Measurements from ENCODE around the gene DIAPH2.

Gene DIAPH2

GRCh38 chrX:97030463-97030862 lies 345.8 kb downstream of the DIAPH2 start:
- no peak overlapping the region for H3K4me3 ChIP-seq (ENCODE audit: low read length)
- no peak overlapping the region for H3K27ac ChIP-seq (ENCODE audit: low read length)

DNA sequence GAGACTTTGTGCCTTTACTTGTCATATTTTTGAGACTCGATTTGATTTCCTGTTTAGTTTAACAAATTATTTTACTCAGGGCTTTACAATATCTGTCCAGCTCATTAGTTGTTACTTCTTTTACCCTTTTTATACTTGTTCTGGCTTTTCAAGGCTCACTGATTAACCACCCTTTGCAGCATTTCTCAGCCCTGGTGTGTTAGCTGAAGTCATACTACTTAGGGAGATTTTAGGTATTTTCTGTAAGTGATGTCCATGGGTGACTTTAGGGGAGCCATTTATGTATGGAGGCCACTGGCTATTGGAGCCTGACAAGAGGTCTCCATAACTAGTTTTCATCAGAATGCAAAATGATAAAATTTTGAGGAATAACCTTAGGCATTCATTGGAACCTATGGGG lies 346.3 kb downstream of the DIAPH2 start:
- Histone ChIP-seq H3K27me3 (replicated peaks; ENCODE audit: insufficient read depth, low read length) (no peaks in the 10 kb centered on the region), H3K27ac (ENCODE audit: low read length) (no peak overlapping the region), H3K9ac (ENCODE audit: low read length) (no peak overlapping the region), H3K79me2 (ENCODE audit: low read length) (no peaks in the 10 kb centered on the region), H3F3A (ENCODE audit: insufficient read depth, low read length) (no peaks in the 10 kb centered on the region), H3K4me3 (ENCODE audit: low read length) (no peak overlapping the region), H3K9me2 (replicated peaks; ENCODE audit: insufficient read depth, low read length) (no peaks in the 10 kb centered on the region), H3K9me3 (replicated peaks; ENCODE audit: insufficient read depth, low read length) (no peaks in the 10 kb centered on the region), H2AFZ (ENCODE audit: low read length) (no peak overlapping the region), H3K4me1 (ENCODE audit: low read length) (no peaks in the 10 kb centered on the region), H4K20me1 (ENCODE audit: insufficient read depth, low read length) (no peaks in the 10 kb centered on the region), H3K36me3 (replicated peaks; ENCODE audit: insufficient read depth, low read length) (no peaks in the 10 kb centered on the region), H3K4me2 (ENCODE audit: low read depth, low read length) (no peak overlapping the region)
- no peak for DNase-seq
- TF ChIP-seq CTCF (IDR thresholded peaks at IDR 0.05; ENCODE audit: low read length) (no peak), EZH2phosphoT487 (IDR thresholded peaks at IDR 0.05; ENCODE audit: low read length) (no peak), EZH2 (optimal IDR thresholded peaks at IDR 0.05; ENCODE audit: low read depth, low read length) (no peak)

More at GRCh38 chrX:97030463-97030862, 345.8 kb downstream of the DIAPH2 start:
- Histone ChIP-seq H3K4me1 (ENCODE audit: low read length) (no peaks in the 10 kb centered on the region), H3K9me3 (replicated peaks; ENCODE audit: insufficient read depth, low read length) (no peaks in the 10 kb centered on the region), H4K20me1 (ENCODE audit: insufficient read depth, low read length) (no peaks in the 10 kb centered on the region), H3K4me2 (ENCODE audit: low read depth, low read length) (no peak overlapping the region), H3F3A (ENCODE audit: insufficient read depth, low read length) (no peaks in the 10 kb centered on the region), H3K36me3 (replicated peaks; ENCODE audit: insufficient read depth, low read length) (no peaks in the 10 kb centered on the region), H3K9me2 (replicated peaks; ENCODE audit: insufficient read depth, low read length) (no peaks in the 10 kb centered on the region), H2AFZ (ENCODE audit: low read length) (no peak overlapping the region), H3K9ac (ENCODE audit: low read length) (no peak overlapping the region), H3K79me2 (ENCODE audit: low read length) (no peaks in the 10 kb centered on the region), H3K27me3 (replicated peaks; ENCODE audit: insufficient read depth, low read length) (no peaks in the 10 kb centered on the region)
- no peak for DNase-seq
- TF ChIP-seq CTCF (IDR thresholded peaks at IDR 0.05; ENCODE audit: low read length) (no peak), EZH2phosphoT487 (IDR thresholded peaks at IDR 0.05; ENCODE audit: low read length) (no peak)

- Histone ChIP-seq H3K4me3 (ENCODE audit: low read length) (no peak overlapping the region), H2AFZ (ENCODE audit: low read length) (no peak overlapping the region), H3K27ac (ENCODE audit: low read length) (no peak overlapping the region), H3K9ac (ENCODE audit: low read length) (no peak overlapping the region), H3K79me2 (ENCODE audit: low read length) (no peaks in the 10 kb centered on the region), H3K4me1 (ENCODE audit: low read length) (no peaks in the 10 kb centered on the region), H4K20me1 (ENCODE audit: insufficient read depth, low read length) (no peaks in the 10 kb centered on the region), H3K4me2 (ENCODE audit: low read depth, low read length) (no peak overlapping the region), H3F3A (ENCODE audit: insufficient read depth, low read length) (no peaks in the 10 kb centered on the region), H3K27me3 (replicated peaks; ENCODE audit: insufficient read depth, low read length) (no peaks in the 10 kb centered on the region), H3K9me2 (replicated peaks; ENCODE audit: insufficient read depth, low read length) (no peaks in the 10 kb centered on the region), H3K9me3 (replicated peaks; ENCODE audit: insufficient read depth, low read length) (no peaks in the 10 kb centered on the region), H3K36me3 (replicated peaks; ENCODE audit: insufficient read depth, low read length) (no peaks in the 10 kb centered on the region)
- TF ChIP-seq CTCF (IDR thresholded peaks at IDR 0.05; ENCODE audit: low read length) (no peak), EZH2 (optimal IDR thresholded peaks at IDR 0.05; ENCODE audit: low read depth, low read length) (no peak), EZH2phosphoT487 (IDR thresholded peaks at IDR 0.05; ENCODE audit: low read length) (no peak)
- no peak for DNase-seq
Observed at GRCh38 chrX:97039363-97040029, 354.9 kb downstream of the DIAPH2 start.
